HL-60 (cell line): ENCODE results near the gene ACVR1B.

Experiments
- GABPA ChIP-seq: IDR thresholded peaks from 2 replicates; pipeline ENCODE4 v1.6.1; 2012; ENCODE audit warnings: low read depth
- POLR2AphosphoS5 ChIP-seq: IDR thresholded peaks from 2 replicates; pipeline ENCODE4 v1.6.1; 2012; ENCODE audit warnings: low read depth
- REST ChIP-seq: IDR thresholded peaks from 2 replicates; pipeline ENCODE4 v1.6.1; 2012; ENCODE audit warnings: low read depth; ENCODE audit not compliant: insufficient replicate concordance
- TF ChIP-seq, protein P1 (sequence below): IDR thresholded peaks from one replicate; pipeline ENCODE4 v1.5.1; 2011; ENCODE audit warnings: low read length, control low read depth, inconsistent platforms; ENCODE audit not compliant: insufficient read depth

- TF ChIP-seq, protein P1, sequence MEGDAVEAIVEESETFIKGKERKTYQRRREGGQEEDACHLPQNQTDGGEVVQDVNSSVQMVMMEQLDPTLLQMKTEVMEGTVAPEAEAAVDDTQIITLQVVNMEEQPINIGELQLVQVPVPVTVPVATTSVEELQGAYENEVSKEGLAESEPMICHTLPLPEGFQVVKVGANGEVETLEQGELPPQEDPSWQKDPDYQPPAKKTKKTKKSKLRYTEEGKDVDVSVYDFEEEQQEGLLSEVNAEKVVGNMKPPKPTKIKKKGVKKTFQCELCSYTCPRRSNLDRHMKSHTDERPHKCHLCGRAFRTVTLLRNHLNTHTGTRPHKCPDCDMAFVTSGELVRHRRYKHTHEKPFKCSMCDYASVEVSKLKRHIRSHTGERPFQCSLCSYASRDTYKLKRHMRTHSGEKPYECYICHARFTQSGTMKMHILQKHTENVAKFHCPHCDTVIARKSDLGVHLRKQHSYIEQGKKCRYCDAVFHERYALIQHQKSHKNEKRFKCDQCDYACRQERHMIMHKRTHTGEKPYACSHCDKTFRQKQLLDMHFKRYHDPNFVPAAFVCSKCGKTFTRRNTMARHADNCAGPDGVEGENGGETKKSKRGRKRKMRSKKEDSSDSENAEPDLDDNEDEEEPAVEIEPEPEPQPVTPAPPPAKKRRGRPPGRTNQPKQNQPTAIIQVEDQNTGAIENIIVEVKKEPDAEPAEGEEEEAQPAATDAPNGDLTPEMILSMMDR = no peak
- TF ChIP-seq REST (no peak), POLR2AphosphoS5 (no peak), GABPA (no peak)
Observed at GRCh38 chr12:51975196-51975595, 23.7 kb downstream of the ACVR1B start.
